LNCaP clone FGC (cell line): ENCODE results near the gene RNASE11.
"Not testable (repeated sequence)": the region's sequence is repeated elsewhere in the genome, so short reads cannot be mapped to it uniquely, and the experiment has no call there.

Source experiments
- DNase-seq: peaks from one replicate; pipeline ENCODE4 v3.0.0-alpha.2; 2011; ENCODE audit warnings: low read depth
- H3K4me3 ChIP-seq: 2 replicates; pipeline ENCODE4 v1.5.1; 2011; ENCODE audit warnings: mild to moderate bottlenecking, low read depth, low read length, control low read depth
- TF ChIP-seq, protein P1 (sequence below): IDR thresholded peaks from 2 replicates; pipeline ENCODE4 v1.5.1; 2012; ENCODE audit warnings: mild to moderate bottlenecking; ENCODE audit not compliant: control insufficient read depth, insufficient read depth; ENCODE audit errors: extremely low read depth

The RNASE11 gene

DNA sequence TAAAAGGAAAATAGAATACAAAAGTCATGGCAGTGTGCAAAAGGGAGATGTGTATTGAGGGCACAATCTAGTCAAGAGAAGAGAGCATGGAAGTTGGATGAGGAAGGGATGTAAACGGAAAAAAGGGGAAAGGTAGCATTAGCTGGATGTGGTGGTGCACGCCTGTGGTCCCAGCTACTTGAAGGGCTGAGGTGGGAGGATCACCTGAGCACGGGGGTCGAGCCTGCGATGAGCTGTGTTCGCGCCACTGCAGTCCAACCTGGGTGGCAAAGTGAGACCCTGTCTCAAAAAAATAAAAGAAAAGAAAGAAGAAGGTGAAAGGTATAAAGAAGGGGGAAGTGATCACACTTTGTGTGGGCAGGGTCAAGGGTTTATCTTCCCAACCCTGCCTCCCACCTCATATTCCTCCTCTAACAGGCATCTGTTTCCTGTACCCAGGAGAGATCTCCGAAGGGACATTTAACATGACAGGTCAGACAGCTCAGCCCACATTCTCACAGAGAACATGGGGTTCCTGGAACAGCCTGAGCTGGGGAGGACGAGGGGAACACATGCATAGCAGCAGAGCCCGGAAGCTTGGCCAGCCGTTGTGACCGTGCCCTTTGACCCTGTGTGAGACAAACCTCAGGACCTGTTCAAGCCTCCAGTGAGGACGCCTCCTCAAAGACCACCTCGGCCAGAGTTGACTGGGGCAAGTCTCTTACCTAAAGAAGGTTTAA lies 8.9 kb downstream of the RNASE11 start:
- H3K4me3 ChIP-seq, result no peak overlapping the region
- DNase-seq, result no peak
- TF ChIP-seq, protein P1, sequence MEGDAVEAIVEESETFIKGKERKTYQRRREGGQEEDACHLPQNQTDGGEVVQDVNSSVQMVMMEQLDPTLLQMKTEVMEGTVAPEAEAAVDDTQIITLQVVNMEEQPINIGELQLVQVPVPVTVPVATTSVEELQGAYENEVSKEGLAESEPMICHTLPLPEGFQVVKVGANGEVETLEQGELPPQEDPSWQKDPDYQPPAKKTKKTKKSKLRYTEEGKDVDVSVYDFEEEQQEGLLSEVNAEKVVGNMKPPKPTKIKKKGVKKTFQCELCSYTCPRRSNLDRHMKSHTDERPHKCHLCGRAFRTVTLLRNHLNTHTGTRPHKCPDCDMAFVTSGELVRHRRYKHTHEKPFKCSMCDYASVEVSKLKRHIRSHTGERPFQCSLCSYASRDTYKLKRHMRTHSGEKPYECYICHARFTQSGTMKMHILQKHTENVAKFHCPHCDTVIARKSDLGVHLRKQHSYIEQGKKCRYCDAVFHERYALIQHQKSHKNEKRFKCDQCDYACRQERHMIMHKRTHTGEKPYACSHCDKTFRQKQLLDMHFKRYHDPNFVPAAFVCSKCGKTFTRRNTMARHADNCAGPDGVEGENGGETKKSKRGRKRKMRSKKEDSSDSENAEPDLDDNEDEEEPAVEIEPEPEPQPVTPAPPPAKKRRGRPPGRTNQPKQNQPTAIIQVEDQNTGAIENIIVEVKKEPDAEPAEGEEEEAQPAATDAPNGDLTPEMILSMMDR, result no peak

DNA sequence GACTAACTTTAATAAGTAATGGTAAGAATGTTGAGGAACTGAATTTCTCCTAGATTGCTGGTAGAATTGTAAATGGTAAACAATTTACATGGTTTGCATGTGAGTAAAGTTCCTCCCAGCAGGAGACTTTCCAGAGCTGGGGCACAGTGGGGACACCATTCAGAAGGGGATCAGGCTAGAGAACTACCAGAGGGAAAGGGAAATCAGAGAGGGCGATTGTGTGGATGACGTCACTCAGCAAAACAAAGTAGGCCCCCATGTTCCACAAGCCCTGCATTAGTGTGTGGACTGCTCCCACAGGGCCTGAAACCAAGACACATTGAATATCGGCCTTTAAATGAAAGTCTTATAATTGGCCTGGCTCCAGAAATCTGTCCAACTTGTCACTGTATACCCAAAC lies 9.5 kb downstream of the RNASE11 start:
- no peak overlapping the region for H3K4me3 ChIP-seq
- no peak for DNase-seq
- TF ChIP-seq, protein P1, result no peak

DNA sequence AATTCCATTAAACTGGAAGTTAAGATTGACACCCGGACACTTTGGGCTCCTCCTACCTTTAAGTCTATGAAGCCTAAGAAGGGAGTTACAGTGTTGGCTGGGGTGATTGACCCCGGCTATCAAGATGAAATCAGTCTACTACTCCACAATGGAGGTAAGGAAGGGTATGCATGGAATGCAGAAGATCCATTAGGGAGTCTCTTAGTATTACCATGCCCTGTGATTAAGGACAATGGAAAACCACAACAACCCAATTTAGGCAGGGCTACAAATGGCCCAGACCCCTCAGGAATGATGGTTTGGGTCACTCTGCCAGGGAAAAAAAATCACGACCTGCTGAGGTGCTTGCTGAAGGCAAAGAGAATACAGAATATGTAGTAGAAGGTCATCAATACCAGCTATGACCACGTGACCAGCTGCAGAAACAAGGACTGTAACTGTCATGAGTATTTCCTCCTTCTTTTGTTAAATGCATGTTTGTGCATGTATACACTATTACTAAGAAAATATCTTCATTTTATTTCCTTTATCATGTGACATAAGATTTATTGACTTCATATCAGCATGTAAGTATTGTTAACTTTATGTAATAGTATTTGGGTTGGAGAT lies 15.3 kb downstream of the RNASE11 start:
- DNase-seq, result not testable (repeated sequence)

DNA sequence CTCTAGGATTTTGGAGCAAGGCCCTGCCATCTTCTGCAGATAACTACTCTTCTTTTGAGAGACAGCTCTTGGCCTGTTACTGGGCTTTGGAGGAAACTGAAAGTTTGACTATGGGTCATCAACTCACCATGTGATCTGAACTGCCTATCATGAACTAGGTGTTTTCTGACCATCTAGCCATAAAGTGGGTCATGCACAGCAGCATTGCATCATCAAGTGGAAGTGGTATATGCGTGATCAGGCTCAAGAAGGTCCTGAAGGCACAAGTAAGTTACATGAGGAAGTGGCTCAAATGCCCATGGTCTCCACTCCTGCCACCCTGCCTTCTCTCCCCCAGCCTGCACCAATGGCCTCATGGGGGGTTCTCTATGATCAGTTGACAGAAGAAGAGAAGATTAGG lies 17.1 kb downstream of the RNASE11 start:
- DNase-seq, H3K4me3 ChIP-seq: not testable (repeated sequence)

More for the DNA sequence above, 15.3 kb downstream of the RNASE11 start:
- not testable (repeated sequence) for H3K4me3 ChIP-seq

DNA sequence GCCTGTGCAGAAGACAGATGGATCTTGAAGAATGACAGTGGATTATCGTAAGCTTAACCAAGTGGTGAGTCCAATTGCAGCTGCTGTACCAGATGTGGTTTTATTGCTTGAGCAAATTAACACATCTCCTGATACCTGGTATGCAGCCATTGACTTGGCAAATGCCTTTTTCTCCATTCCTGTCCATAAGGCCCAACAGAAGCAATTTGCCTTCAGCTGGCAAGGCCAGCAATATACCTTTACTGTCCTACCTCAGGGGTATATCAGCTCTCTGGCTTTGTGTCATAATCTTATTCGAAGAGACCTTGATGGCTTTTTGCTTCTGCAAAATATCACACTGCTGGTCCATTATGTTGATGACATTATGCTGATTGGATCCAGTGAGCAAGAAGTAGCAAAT lies 17.9 kb downstream of the RNASE11 start:
- not testable (repeated sequence) for DNase-seq, H3K4me3 ChIP-seq

DNA sequence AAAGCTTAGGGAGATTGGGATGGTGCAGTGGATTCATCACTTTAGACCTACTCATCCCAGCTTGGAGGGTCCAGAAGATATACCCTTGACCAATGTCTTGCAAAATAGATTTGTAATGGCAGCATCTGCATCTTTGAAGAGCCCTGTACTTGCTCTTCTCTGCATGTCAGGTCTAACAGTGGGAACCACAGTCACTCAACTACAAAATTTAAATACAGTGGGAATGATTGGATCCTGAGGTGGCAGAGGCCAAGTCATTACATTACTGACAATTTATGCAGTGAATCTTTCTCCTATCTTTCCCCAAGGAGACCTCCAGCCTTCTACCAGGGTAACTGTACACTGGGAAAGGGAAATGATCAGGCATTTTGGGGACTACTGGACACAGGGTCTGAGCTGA lies 18.7 kb downstream of the RNASE11 start:
- TF ChIP-seq, protein P1, result no peak
- no peak overlapping the region for H3K4me3 ChIP-seq
- DNase-seq, result no peak

DNA sequence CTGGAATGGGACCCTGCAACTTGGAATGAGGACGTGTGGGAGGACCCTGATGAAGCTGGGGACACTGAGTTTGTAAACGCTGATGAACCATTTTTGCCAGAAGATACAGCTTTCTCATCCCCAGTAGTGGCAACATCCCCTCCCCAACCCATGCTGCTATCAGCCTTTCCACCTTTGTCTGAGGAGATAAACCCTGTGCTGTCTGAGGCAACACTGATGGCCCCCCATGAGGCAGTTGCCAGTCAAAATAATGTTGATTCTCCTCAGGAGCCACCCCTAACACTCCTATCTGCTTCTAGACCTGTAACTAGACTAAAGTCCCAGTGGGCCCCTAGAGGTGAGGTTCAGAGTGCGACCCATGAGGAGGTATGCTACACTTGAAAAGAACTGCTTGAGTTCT lies 19.4 kb downstream of the RNASE11 start:
- TF ChIP-seq, protein P1, result no peak
- no peak for DNase-seq
- H3K4me3 ChIP-seq, result no peak overlapping the region

DNA sequence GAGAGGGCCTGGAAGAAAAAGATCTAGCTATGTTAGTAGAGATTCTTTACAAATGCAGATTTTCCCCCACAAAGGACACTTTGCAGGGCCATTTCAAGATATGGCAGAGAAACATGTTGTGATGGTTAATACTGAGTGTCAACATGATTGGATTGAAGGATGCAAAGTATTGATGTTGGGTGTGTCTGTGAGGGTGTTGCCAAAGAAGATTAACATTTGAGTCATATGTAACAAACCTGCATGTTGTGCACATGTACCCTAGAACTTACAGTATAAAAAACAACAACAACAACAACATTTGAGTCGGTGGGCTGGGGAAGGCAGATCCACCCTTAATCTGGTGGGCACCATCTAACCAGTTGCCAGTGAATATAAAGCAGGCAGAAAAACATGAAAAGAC lies 20.6 kb downstream of the RNASE11 start:
- H3K4me3 ChIP-seq, DNase-seq: not testable (repeated sequence)

DNA sequence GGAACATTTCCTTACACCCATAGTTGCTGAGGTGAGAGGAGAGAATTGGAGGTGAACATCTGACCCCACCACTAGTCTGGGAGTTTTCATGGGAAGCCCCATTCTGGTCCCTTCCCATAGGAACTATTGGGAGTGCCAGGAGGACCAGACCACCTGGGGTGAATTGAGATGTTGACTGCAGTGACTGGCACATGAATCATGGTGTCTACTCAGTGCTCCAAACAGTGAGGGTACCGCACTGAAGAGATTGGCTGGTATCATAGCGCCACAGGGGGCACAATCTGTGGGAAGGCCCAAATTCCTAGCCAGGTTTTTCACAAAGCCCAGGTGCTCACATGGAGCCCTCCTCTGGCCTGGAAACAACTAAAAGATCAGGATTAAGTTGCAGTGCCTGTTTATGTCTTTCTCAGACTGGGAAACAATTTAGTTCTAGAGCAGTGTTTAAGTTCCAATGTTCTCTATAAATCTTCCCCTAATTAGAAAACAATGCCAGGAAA lies 23.3 kb downstream of the RNASE11 start:
- no peak overlapping the region for H3K4me3 ChIP-seq
- TF ChIP-seq, protein P1, result no peak
- no peak for DNase-seq
